Jurkat, Clone E6-1 (cell line): Measurements from ENCODE around the gene KICS2.

Source experiments
- DNase-seq: peaks from one replicate; pipeline ENCODE4 v3.0.0-alpha.2; 2011; ENCODE audit warnings: low read depth, low spot score
- H3K4me3 ChIP-seq: 2 replicates; pipeline ENCODE4 v1.5.1; 2011; ENCODE audit warnings: mild to moderate bottlenecking, low read length, control low read depth, moderate library complexity

Gene KICS2

GRCh38 chr12:64181430-64182291 is 40.4 kb downstream of the KICS2 start:
- no peak overlapping the region for H3K4me3 ChIP-seq
- DNase-seq: no peak

DNA sequence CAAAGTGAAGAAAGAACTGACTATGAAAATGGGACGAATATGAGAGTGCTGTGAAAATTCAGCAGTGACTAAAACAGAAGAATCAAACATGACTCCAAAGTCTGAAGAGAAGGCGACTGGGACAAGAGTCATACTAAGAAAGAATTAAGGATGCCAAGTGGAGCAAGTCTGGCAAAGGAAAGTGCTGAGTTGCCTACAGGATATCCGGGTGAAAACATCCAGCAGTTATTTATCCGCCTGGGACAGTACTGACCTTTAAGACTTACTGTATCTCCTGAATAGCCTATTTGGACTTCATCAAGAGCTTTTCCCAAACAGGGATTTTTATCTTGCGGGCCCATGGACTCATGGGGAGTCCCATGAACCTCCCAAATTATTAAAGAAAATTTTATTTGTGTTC is 41.1 kb downstream of the KICS2 start:
- no peak for DNase-seq
- H3K4me3 ChIP-seq: no peak overlapping the region

- DNase-seq: no peak
- no peak overlapping the region for H3K4me3 ChIP-seq
Measured at GRCh38 chr12:64178122-64178521, 44.0 kb downstream of the KICS2 start.

DNA sequence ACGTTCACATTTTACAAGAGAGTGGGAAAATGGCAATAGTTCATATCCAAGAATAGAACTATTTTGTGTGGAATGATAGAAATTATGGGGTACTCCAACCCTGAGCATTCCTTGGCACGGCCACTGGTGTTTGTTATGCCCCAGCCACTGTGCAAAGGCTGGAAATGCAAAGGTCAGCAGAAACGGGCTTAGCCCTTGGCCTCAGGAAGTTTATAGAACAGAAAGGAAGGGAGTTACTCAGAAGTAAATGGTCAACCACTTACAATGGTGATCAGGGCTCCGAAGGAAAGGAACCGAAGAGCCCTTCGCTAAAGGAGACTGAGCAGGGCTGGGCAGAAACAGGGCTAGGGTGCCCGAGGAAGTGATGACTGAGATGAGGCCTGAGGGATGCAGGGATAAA is 45.1 kb downstream of the KICS2 start:
- no peak overlapping the region for H3K4me3 ChIP-seq
- DNase-seq: no peak

DNA sequence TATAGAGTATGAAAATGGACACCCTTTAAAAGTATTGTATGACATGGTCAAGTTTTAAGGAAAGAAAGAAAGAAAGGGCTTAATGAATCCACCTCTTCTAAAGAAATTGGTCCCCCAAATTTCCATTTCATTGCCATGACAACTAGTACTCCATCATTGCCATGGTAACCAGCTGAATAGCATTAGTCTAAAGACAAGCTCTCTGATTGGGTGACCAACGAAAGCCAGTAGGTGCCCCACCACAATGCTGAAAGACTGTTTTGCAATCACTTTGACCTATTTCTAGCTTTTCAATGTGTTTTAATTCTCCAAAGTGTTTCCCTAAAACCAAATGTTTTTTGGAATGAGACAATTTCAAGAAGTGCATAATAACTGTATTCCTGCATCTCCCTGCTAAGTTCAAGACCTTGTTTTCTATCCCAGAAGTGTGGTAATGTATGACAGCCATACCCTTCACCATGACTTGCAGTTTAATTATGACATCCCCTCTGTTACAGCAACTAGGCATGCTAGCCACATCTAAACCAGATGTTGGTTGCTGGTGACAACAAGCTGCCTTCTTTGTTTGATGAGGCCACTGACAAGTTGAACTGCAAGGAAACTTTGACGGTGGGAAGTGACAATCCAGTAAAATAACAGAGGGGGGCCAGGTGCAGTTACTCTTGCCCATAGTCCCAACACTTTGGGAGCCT is 46.7 kb downstream of the KICS2 start:
- H3K4me3 ChIP-seq: no peak overlapping the region
- peak; percentile 70 for DNase-seq

DNA sequence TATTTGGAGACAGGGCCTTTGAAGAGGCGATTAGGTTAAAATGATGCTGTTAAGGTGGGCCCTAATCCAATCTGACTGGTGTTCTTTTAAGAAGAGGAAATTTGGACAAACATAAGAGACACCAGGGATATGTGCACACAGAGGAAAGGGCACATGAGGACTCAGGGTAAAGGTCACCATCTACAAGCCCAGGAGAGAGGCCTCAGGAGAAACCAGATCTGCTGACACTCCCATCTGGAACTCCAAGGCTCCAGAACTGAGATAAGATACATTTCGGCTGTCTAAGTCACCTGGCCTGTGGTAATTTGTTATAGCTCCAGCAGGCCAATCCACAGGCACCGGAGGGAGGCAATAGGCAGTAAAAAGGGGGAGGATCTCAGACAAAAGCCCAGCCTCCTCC is 48.6 kb downstream of the KICS2 start:
- DNase-seq: no peak
- no peak overlapping the region for H3K4me3 ChIP-seq
